Measurements from ENCODE around the gene MEG3.

- TF ChIP-seq EZH2 (IDR thresholded peaks at IDR 0.05; ENCODE audit: borderline replicate concordance, low read depth, low read length, severe bottlenecking) (no peak), POLR2AphosphoS5 (IDR thresholded peaks at IDR 0.05; ENCODE audit: insufficient read depth, low read depth, low read length) (no peak), POLR2A (IDR thresholded peaks at IDR 0.05; ENCODE audit: low read depth, low read length) (no peak), CTCF (IDR thresholded peaks at IDR 0.05; ENCODE audit: extremely low read depth in 1 of 2, insufficient read depth in 1 of 2, low read depth in 1 of 2, low read length in 2 of 2) (no peak), GATA2 (IDR thresholded peaks at IDR 0.05; ENCODE audit: insufficient read depth, insufficient read length, low read depth, low read length) (no peak), MYC (IDR thresholded peaks at IDR 0.05; ENCODE audit: low read depth, low read length) (no peak), JUN (IDR thresholded peaks at IDR 0.05; ENCODE audit: borderline replicate concordance, insufficient read depth, insufficient read length, low read depth) (no peak)
These were observed 69.5 kb downstream of the MEG3 start for GRCh38 chr14:100895411-100895810.
